ENCODE results near the gene EDEM3. TPM values are rescaled to one million over a fixed set of nuclear protein-coding genes. Genes with fewer than 3 reads are reported as not detected.
"Not testable (repeated sequence)": the region's sequence is repeated elsewhere in the genome, so short reads cannot be mapped to it uniquely, and the experiment has no call there.

Gene EDEM3
- total RNA-seq, 1 donor from 2014 or later: 51.9 TPM

DNA sequence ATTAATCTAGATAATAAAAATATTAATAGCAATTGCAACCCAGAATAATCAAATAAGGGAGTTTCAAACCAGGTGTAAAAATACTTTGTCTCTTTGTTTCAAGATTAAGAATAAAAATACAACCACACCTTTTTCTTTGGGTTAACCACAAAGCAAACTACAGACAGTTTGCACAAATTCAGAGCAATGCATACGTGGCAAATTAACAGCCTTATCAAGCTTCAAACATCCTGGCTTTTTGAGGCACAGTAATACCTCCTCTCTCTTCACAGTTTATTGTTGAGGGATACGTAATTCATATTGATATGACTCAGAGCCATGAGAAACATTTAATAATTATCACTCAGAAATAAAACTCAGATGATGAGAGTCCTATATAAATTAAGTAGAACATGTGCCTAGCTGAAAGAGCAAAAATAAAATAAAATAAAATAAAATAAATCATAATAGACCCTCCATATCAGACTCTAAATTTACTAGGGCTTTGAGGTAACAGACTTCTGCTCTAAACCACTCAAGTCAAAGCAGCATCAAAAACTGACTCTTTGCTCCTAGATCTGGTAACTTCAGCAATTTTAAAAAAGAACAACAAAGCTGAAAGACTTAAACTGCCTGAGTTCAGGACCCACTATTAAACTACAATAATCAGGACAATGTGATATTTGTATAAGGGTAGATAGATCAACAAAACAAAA is 11.4 kb downstream of the EDEM3 start:
- no peak for DNase-seq (ENCODE audit: low read depth)

DNA sequence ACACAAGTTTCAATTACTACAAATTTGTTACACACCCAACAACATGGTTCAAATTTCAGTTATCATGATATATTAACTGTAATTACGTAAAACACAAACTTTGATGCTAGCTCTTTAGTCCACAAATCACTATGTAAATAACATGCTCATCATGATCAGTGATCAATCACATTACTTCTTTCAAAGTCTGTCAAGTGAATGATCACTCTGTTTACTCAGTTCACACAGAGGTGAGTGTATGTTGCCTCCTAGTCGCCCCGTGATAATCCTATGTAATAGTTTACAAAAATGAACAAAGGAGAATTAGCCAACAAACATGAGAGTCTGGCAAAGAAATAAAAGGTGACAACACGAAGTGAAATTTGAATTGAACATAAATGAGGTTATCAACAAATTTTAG is 14.3 kb downstream of the EDEM3 start:
- no peak for DNase-seq (ENCODE audit: low read depth)

DNA sequence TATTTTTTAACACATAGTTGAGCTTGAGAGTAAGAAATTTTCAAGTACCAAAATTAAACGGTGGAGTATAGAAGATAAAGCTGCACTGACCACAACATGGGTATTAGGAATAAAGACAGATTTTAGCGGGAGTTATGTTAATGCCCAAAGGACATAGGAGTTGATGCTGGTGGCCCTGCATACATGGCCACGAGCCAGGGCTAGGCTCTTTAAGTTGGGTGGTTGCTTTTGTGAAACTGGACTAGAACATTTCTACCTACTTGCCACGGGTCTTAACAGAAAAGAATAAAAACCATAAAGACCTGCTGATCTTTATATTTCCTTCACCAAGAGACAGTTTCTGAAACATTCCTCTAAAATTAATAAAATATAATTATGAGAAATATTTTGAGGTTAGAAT is 14.9 kb downstream of the EDEM3 start:
- DNase-seq (ENCODE audit: low read depth): no peak

DNA sequence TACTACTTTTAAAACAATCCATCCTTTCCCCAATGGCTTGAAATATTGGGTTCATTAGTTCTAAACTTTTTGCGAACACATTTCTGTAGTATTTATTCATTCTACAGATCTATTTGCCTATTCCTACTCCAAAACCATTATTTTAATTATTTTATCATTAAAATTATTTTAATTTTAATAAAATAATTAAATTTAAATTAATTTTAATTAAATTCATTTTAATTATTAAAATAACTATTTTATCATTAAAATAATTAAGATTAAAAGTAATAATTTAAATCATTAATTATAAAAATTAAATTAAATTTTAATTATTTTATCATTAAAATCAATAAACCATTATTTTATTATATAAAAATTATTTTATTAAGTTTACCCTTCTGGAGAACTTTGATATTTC is 15.6 kb downstream of the EDEM3 start:
- DNase-seq (ENCODE audit: low read depth): no peak

DNA sequence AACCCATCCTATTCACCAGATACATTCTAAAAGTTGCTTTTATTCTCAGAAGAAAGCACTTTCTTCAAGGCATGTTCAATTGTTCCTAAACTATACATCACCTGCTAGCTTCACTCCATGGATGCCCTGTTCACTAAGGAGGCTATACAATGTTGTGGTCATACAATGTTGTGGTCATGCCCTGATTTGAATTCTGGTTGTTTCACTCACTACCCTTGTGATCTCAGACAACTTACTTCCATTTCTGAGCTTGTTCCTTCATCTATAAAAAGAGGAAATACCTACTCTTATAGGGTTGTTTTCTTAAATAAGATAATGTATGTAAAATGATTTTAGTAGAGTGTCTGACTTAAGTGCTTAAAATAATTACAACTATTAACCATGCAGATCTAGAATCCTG is 19.7 kb downstream of the EDEM3 start:
- DNase-seq (ENCODE audit: low read depth): no peak

DNA sequence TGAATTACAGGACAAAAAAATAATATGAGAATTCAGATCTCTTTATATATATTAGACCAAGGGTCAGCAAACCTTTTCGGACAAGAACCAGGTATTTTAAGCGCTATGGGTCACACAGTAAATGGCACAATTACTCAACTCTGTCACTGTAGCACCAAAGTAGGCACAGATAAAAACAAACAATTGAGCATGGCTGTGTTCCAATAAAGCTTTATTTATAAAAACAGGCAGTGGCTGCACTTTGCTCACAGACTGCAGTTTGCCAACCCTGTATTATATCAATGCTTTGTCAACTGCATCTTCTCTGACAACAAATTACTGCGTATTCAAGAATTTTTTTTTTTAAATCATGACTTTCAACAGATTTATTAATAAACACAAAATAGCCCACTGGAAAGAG is 29.8 kb downstream of the EDEM3 start:
- no peak for DNase-seq (ENCODE audit: low read depth)

DNA sequence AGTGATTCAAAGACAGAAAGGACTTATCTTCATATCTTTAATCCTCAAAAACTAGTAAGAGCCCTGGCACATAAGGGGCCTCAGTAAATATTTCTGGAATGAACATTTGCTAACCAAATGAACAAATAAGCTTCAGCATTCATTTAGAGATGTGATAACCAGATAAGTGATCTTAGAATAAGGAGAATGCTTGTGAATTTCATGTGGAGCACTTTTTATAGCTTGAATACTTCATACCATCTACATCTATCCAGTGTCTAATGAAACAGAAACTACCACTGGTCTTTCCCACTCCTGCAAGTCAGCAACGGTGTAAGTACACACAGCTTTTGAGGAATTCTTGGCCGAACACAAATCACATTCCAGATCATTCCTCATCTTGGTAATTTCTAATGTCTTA is 38.5 kb downstream of the EDEM3 start:
- DNase-seq (ENCODE audit: low read depth): no peak

DNA sequence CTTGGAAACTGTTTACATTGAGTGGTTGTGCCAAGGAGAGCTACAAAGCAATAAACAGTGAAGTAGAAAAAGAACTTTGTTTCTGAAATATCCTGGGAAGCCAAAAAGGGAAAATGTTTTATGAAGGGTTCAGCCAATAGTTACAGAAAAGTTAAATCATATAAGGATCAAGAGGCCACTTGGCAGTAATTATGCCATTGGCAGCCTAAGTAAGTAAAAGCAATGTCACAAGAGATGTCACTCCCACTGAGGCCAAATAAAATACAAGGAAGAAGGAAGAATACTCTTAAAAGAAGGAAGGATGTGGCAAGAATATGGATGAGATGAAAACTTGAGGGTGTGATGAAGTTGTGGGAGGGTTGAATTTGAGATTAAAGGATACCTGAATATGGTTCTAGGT is 45.2 kb downstream of the EDEM3 start:
- no peak for DNase-seq (ENCODE audit: low read depth)

DNA sequence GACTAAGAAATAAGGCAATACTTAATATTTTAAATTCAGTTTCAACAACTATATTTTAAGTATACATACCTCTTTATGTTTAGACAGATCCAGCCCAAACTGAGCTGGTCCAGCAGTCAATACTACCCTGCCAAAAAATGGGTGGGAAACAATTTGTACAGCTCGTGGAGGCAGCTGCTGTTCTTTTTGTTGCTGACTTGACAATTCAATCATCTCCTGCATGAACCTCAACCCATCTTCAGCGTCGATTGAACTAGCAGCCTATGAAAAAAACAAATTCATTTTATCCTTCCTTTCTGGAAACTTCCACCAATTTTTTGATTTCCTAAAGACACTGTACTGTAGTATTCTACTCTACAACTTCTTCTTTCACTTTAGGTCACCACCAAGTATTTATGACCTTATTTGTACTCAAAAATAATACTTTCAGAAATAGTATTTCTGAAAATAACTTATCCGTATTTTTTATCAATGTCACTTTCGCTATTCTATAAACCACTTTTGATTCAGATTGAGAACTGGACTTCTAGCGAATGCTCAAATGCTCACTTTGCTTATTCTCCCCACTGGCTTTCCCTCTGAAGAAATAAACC is 46.5 kb downstream of the EDEM3 start:
- no peak for DNase-seq (ENCODE audit: low read depth)

DNA sequence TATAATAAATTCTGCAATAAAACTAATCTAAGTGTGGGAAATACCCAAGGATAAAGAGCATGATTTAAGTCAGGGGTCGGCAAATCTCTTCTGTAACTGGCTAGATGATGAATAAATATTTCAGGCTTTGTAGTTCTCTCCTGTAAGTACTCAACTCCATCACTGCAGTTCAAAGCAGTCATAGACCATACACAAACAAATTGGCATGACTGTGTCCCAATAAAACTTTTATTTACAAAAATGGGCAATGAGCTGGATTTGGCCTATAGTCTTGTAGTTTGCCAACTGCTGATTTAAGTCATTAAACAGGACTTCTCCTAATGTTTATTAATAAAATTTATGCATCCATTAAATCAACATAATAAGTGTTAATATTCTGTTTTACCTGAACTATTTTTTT is 49.4 kb downstream of the EDEM3 start:
- DNase-seq (ENCODE audit: low read depth): no peak

DNA sequence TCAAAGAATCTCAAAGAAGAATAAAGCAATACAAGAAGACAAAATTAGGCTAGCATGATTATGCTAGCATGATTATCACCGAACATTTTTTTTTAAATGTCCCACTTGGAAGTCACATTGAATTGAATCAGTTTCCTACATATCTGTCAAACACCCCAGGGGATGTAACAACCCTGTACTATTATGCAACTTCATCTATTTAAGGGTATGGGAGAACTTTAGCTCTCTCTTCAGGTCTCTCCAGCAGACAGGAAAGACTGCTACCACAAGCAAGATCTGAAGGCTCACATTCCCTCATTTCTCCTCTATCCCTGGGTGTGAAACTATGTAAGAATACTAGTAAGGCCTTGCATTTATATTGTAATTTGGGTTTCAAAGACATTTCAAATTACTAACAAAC is 52.8 kb downstream of the EDEM3 start:
- no peak for DNase-seq (ENCODE audit: low read depth)

DNA sequence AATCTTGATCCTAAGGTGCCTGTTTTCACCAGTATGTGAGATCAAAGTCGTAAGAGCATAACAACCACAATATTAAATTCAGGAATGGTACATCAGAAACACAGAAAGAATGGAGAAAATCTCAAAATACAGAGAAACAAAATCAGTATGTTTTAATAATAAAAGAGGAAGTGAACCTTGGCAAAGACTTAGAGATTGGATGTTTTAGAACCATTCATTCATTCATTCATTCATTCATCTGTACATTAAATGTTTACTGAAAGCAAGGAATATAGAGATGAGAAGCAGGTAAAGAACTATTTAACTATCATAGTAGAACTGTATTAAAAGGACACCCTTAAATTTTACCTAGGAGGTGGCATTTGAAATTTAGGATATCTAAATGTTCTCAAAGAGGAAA is 55.7 kb downstream of the EDEM3 start:
- no peak for DNase-seq (ENCODE audit: low read depth)

DNA sequence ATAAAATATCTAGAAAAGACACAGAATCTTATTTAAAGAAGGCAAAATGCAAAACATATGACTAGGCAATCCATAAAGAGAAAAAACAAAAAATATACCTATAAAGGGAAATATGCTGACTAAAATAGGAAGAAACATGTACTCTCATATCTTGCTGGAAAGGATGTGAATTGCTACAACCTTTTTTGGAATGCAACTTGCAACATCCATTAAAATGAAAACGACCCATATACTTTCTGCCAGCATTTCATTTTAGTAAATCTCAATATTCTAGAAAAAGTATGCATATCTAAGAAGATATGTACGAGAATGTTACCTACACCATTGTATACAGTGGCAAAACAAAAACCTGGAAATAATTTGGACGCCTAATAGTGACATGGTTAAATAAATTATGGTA is 56.6 kb downstream of the EDEM3 start:
- no peak for DNase-seq (ENCODE audit: low read depth)

DNA sequence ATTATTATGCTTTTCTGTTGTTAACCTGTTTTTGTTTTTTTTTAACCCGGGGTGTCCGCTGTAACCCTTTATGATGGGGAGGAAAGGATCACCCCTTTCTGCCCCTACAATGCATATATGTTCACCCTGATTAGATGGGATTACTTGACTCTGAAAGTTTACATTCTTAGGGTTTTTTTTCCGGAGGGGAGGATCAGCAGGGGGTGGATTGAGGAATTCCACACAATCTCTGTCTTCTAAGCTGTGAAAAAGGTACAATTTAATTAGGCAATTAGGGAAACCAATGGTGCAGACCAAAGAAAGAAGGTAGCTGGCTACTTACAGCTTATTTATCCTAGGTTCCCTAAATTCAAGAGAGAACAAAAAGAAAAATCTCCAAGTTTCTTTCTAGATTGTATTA is 58.3 kb downstream of the EDEM3 start:
- DNase-seq (ENCODE audit: low read depth): no peak

DNA sequence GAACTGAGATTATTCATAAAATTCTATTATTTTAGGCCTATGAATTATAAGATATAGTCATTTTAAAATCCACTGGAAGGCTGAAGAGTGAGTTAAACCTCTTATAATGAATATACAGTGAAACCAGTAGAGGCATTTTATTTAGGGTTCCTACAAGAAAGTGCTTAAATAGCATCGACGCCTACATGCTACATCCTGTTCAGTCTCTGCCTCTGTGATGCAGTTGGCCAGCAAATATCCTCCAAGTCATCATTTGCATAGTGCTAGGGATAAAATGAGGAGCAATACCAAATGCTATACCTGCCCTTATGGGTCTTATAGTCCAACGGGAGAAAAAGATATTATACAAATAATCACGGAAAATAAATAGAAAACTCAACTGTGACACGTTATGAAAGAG is 59.6 kb downstream of the EDEM3 start:
- no peak for DNase-seq (ENCODE audit: low read depth)

DNA sequence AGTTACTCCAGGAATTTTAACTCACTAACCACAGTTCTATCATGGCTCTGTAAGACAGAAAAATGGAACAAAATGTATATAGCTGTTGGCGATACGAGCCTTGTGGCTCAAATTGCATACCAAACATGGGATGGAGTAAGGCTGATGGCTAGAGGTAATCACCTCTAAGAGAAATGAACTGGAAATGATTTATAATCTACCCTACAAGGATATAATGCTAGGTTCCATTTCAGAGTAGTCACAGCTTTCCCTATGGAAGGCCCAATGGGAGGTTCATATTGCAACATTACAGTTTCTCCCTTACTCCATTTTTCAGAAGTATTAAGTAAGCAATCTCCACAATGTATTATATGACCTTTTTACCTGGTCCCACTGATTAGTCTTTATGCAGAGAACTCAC is 61.6 kb downstream of the EDEM3 start:
- no peak for DNase-seq (ENCODE audit: low read depth)

DNA sequence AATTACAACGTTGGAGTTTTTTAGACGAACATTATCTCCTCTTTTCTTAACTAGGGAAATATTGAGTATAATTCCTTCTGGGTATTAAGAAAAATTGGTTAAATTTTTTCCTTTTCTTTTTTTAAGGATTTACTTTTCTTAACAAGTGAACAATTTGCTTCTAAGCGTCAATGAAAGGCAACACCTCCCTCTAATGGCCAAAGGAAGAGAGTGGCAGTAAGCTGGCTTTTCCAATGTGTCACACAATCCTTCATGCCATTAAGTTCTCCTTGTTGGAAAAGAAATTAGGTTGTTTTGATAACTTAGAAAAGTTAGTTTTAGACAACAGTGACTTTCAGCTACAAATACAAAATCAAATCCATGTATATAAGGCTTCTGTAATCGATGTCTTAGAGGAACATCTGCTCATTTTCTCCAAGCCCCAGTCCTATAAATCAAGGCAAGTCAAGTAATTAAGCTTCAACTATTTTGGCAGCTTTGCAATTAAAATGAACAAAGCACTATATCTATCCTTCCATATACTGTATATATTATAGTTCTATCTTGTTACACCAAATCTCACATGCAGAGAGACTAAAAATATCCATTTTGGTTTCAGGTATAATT is 62.8 kb downstream of the EDEM3 start:
- peak; percentile 71 for DNase-seq (ENCODE audit: low read depth)

DNA sequence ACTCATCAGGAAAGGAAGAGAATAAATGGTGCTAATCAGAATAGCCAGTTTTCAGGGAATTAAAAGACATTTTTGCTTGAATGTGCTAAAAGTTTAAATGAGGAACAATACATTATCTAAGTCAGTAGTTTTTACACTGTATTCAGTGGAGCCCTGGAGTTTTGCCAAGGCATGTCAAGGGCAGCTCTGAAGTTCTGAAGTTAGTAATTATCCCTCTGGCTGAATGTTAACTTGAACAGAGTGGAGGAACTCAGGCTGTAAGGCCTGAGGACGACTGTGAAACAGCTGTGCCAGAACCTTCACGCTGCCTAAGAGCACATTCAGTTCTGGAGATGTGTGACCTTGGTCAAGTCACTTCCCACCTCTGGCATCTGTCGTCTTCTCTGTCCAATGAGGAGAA is 68.1 kb downstream of the EDEM3 start:
- DNase-seq (ENCODE audit: low read depth): peak; percentile 5

DNA sequence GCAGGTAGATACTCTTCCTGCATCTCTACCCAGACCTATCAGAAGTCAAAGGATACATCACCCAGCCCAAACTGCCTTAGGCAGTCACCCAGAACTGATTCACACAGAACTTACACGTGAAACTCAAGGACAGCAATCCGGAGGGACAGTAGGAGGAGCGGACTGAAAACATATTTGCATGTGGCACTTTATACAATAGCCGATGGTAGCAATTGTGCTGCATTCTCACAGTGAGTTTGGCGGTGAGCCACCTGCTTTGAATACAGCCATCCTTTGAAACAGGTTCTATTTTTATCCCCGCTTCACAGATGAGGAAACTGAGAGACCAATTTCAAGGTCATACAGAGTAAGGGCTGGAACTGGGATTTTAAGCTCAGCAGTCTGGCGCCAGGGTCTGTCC is 69.5 kb downstream of the EDEM3 start:
- DNase-seq (ENCODE audit: low read depth): peak; percentile 5

DNA sequence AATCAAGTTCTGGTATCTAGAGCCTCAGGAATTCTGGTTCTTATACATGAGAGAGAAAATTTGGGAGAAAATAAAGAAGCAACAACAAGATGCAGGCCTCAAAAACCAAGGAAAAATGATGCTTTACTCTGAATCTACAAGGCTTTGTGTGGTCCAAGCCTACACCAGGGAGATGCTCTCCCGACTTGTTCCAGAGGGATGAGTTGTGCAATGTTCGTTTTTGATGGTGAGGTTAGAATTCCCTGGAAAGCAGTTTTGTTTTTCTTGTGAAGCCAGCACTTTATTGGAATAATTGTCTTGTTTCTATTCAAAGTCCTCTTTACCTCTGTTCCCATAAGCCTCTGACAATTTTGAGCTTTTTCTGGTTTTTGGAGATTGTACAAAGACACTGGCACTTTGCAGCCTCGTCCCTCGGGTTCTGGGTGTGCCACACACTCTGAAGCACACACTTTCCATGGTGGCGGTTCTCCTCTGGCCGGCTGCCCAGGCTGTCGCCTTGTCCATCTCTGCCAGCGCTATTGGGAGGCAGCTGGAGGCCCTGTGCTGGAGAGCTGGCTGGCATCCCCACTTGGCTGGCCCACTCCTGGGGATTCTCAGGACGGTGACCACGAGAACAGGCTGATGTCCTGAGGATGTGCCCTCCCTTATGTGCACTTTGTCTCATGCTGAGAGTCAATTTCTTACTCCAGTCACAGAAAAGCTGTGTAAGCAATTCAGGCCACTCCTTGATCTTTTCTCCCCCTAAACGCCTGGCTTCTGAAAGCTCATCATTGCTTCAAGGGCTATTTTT is 70.2 kb downstream of the EDEM3 start:
- DNase-seq (ENCODE audit: low read depth): peak; percentile 20

DNA sequence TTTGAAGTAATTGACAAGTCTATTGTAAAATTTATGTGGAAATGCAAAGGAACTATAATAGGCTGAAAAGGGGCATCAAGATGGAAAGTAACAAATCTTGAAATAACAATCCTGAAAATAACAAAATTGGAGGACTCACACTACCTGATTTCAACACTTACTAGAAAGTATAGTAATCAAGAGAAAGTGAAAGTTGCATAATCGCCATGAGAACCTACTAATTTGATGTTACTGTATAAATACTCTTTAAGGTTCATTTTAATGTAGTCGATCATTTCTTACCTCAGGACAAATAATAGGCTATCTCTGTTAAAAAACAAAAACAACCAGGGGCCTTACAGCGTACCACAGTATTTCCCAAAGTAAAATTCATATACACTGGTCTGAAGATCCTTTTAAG is 71.7 kb downstream of the EDEM3 start:
- DNase-seq (ENCODE audit: low read depth): no peak

DNA sequence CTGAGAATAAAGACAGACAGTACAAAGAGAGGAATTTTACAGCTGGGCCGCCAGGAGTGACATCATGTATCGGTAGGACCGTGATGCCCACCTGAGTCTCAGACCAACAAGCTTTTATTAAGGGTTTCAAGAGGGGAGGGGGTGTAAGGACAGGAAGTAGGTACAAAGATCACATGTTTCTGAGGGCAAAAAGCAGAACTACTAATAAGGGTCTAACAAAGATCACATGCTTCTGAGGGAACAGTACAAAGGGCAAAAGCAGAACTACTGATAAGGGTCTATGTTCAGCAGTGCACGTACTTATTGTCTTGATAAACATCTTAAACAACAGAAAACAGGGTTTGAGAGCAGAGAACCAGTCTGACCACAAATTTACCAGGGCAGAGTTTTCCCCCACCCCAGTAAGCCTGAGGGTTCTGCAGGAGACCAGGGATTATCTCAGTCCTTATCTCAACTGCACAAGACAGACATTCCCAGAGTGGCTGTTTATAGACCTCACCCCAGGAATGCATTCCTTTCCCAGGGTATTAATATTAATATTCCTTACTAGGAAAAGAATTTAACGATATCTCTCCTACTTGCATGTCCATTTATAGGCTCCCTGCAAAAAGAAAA is 73.9 kb downstream of the EDEM3 start:
- not testable (repeated sequence) for DNase-seq (ENCODE audit: low read depth)
